ENCODE measurements around the gene ERICH6. TPM values are rescaled to one million over a fixed set of nuclear protein-coding genes. Genes with fewer than 3 reads are reported as not detected.

ERICH6 gene
- total RNA-seq, 1 donor from 2014 or later = not detected

GRCh38 chr3:150687613-150688012, 16.1 kb downstream of the ERICH6 start:
- Mint-ChIP-seq H3K4me1 (ENCODE audit: low read depth) (no peaks in the 10 kb centered on the region), H3K27me3 (ENCODE audit: low read depth) (peaks cover 2% of the 10 kb centered on the region), H3K27ac (ENCODE audit: unreplicated experiment) (no peak overlapping the region), H3K9me3 (ENCODE audit: low read depth) (peaks cover 9% of the 10 kb centered on the region), H3K36me3 (ENCODE audit: low read depth) (peaks cover 2% of the 10 kb centered on the region), H3K4me3 (ENCODE audit: unreplicated experiment) (no peak overlapping the region)
- TF ChIP-seq, protein P1, sequence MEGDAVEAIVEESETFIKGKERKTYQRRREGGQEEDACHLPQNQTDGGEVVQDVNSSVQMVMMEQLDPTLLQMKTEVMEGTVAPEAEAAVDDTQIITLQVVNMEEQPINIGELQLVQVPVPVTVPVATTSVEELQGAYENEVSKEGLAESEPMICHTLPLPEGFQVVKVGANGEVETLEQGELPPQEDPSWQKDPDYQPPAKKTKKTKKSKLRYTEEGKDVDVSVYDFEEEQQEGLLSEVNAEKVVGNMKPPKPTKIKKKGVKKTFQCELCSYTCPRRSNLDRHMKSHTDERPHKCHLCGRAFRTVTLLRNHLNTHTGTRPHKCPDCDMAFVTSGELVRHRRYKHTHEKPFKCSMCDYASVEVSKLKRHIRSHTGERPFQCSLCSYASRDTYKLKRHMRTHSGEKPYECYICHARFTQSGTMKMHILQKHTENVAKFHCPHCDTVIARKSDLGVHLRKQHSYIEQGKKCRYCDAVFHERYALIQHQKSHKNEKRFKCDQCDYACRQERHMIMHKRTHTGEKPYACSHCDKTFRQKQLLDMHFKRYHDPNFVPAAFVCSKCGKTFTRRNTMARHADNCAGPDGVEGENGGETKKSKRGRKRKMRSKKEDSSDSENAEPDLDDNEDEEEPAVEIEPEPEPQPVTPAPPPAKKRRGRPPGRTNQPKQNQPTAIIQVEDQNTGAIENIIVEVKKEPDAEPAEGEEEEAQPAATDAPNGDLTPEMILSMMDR (IDR thresholded peaks at IDR 0.05) = no peak
- DNase-seq (ENCODE audit: low spot score) = no peak

DNA sequence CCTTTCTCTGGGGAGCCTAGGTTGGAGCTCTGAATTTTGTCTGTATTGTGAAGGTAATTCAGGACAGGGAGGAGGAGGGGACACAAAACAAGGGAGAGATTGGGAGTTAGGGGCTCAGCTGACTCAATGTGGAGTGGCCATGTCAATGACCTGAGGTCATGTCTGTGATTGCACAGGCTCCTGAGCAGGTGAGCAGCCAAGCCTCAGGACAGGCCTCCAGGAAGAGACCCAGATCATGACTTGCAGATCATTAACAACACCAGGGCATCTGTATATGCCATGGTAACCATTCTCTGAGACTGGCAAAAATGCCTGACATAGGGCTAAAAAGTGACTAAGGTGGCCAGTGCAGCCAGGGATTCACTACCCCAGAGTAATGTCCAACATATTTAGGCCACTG, 20.9 kb downstream of the ERICH6 start:
- no peaks in the 10 kb centered on the region for H3K36me3 Mint-ChIP-seq (ENCODE audit: low read depth)
- H3K27me3 Mint-ChIP-seq (ENCODE audit: low read depth) = no peaks in the 10 kb centered on the region
- no peaks in the 10 kb centered on the region for H3K9me3 Mint-ChIP-seq (ENCODE audit: low read depth)
- DNase-seq (ENCODE audit: low spot score) = no peak
- no peak overlapping the region for H3K27ac Mint-ChIP-seq (ENCODE audit: unreplicated experiment)
- no peaks in the 10 kb centered on the region for H3K4me1 Mint-ChIP-seq (ENCODE audit: low read depth)
- no peak overlapping the region for H3K4me3 Mint-ChIP-seq (ENCODE audit: unreplicated experiment)
- TF ChIP-seq, protein P1 (IDR thresholded peaks at IDR 0.05) = no peak

DNA sequence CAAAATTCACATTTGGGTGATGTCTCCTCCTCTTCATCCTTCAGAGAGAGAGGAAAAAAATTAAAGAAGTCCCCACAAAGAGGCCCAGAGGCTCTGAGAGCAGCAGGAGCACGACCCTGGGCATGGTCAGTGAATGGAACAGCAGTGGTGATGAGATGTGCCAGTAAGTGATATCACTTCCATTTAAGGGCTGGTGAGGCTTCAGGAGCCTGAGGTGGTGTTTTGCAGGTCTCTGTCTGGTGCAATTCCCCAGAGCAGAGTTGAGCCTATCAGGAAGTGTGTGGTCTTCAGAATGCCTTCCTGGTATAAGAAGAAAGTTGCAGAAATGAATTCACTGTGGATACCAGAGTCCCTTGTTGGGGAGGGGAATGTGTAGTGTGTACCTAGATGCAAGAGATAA, 21.4 kb downstream of the ERICH6 start:
- no peak overlapping the region for H3K4me3 Mint-ChIP-seq (ENCODE audit: unreplicated experiment)
- no peak for DNase-seq (ENCODE audit: low spot score)
- TF ChIP-seq, protein P1 (IDR thresholded peaks at IDR 0.05) = no peak
- no peaks in the 10 kb centered on the region for H3K27me3 Mint-ChIP-seq (ENCODE audit: low read depth)
- no peaks in the 10 kb centered on the region for H3K36me3 Mint-ChIP-seq (ENCODE audit: low read depth)
- no peaks in the 10 kb centered on the region for H3K4me1 Mint-ChIP-seq (ENCODE audit: low read depth)
- H3K27ac Mint-ChIP-seq (ENCODE audit: unreplicated experiment) = no peak overlapping the region
- H3K9me3 Mint-ChIP-seq (ENCODE audit: low read depth) = no peaks in the 10 kb centered on the region

- H3K4me1 Mint-ChIP-seq (ENCODE audit: low read depth) = no peaks in the 10 kb centered on the region
- no peak overlapping the region for H3K4me3 Mint-ChIP-seq (ENCODE audit: unreplicated experiment)
- no peak overlapping the region for H3K27ac Mint-ChIP-seq (ENCODE audit: unreplicated experiment)
- H3K27me3 Mint-ChIP-seq (ENCODE audit: low read depth) = no peaks in the 10 kb centered on the region
- DNase-seq (ENCODE audit: low spot score) = no peak
- TF ChIP-seq, protein P1 (IDR thresholded peaks at IDR 0.05) = no peak
- H3K9me3 Mint-ChIP-seq (ENCODE audit: low read depth) = peaks cover 4% of the 10 kb centered on the region
- peaks cover 2% of the 10 kb centered on the region for H3K36me3 Mint-ChIP-seq (ENCODE audit: low read depth)
Measured at GRCh38 chr3:150681057-150681456, 22.7 kb downstream of the ERICH6 start.

DNA sequence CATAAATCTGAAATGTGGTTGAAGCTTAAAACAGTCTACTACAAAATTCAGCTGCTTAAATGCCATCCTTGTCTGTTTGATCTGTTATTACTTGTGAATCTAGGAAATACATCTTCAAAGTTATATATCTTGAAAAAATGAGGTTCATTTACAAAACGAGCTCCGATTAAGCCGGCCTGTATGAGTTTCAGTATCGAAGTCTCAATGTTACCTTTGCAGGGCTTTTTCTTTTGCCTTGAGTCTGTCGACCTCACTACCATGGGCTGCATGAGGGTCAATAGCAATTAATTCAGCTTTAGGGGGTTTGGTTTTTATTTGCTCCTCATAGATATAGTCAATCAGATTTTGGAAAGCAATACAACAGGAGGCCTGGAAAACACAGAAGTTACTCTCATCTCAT, 23.2 kb downstream of the ERICH6 start:
- DNase-seq (ENCODE audit: low spot score) = no peak
- H3K27me3 Mint-ChIP-seq (ENCODE audit: low read depth) = no peaks in the 10 kb centered on the region
- no peak overlapping the region for H3K4me3 Mint-ChIP-seq (ENCODE audit: unreplicated experiment)
- peaks cover 9% of the 10 kb centered on the region for H3K9me3 Mint-ChIP-seq (ENCODE audit: low read depth)
- peaks cover 4% of the 10 kb centered on the region for H3K36me3 Mint-ChIP-seq (ENCODE audit: low read depth)
- H3K27ac Mint-ChIP-seq (ENCODE audit: unreplicated experiment) = no peak overlapping the region
- TF ChIP-seq, protein P1 (IDR thresholded peaks at IDR 0.05) = no peak
- H3K4me1 Mint-ChIP-seq (ENCODE audit: low read depth) = no peaks in the 10 kb centered on the region
